D721Med (cell line): ENCODE results near the gene TOP3B.

ENCODE experiments used
- DNase-seq: peaks from one replicate; pipeline ENCODE4 v3.0.0; 2011; ENCODE audit warnings: low spot score; ENCODE audit not compliant: insufficient read length
- FAIRE-seq: peaks from 2 replicates; lab custom pipeline; 2011; peaks lifted over from hg19 to GRCh38; lab: Jason Lieb, UNC
- TF ChIP-seq, protein P1 (sequence below): IDR thresholded peaks from 2 replicates; pipeline ENCODE4 v1.5.1; 2012; ENCODE audit warnings: mild to moderate bottlenecking, control low read depth; ENCODE audit not compliant: insufficient read depth; ENCODE audit errors: missing control alignments

TOP3B gene

GRCh38 chr22:21923163-21923561 lies 59.4 kb downstream of the TOP3B start:
- FAIRE-seq (no peak), DNase-seq (no peak)
- TF ChIP-seq, protein P1, sequence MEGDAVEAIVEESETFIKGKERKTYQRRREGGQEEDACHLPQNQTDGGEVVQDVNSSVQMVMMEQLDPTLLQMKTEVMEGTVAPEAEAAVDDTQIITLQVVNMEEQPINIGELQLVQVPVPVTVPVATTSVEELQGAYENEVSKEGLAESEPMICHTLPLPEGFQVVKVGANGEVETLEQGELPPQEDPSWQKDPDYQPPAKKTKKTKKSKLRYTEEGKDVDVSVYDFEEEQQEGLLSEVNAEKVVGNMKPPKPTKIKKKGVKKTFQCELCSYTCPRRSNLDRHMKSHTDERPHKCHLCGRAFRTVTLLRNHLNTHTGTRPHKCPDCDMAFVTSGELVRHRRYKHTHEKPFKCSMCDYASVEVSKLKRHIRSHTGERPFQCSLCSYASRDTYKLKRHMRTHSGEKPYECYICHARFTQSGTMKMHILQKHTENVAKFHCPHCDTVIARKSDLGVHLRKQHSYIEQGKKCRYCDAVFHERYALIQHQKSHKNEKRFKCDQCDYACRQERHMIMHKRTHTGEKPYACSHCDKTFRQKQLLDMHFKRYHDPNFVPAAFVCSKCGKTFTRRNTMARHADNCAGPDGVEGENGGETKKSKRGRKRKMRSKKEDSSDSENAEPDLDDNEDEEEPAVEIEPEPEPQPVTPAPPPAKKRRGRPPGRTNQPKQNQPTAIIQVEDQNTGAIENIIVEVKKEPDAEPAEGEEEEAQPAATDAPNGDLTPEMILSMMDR: no peak

- no peak for FAIRE-seq
- DNase-seq: no peak
- TF ChIP-seq, protein P1: no peak
Measured at GRCh38 chr22:21922370-21923162, 60.0 kb downstream of the TOP3B start.

DNA sequence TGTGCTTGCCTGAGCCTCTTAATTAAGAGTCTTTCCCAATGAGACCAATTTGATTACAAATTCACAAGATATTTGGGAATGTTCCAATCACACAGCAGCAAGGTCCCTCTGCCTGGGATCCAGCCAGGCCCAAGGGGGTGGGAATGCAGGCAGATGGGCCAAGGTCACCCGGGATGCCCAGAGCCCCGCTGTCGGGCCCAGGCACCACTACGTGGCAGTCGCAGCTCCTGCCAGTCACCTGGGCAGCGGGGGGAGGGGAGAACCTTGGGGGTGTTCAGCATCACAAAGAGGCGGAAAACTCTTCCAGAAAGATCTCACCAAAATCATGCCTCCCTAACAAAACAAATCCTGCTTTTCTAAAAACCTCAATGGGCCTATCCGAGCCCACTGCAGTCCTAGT lies 60.9 kb downstream of the TOP3B start:
- FAIRE-seq (no peak), DNase-seq (no peak)
- TF ChIP-seq, protein P1: no peak

- FAIRE-seq (no peak), DNase-seq (no peak)
Measured at GRCh38 chr22:21921184-21921721, 61.3 kb downstream of the TOP3B start.

DNA sequence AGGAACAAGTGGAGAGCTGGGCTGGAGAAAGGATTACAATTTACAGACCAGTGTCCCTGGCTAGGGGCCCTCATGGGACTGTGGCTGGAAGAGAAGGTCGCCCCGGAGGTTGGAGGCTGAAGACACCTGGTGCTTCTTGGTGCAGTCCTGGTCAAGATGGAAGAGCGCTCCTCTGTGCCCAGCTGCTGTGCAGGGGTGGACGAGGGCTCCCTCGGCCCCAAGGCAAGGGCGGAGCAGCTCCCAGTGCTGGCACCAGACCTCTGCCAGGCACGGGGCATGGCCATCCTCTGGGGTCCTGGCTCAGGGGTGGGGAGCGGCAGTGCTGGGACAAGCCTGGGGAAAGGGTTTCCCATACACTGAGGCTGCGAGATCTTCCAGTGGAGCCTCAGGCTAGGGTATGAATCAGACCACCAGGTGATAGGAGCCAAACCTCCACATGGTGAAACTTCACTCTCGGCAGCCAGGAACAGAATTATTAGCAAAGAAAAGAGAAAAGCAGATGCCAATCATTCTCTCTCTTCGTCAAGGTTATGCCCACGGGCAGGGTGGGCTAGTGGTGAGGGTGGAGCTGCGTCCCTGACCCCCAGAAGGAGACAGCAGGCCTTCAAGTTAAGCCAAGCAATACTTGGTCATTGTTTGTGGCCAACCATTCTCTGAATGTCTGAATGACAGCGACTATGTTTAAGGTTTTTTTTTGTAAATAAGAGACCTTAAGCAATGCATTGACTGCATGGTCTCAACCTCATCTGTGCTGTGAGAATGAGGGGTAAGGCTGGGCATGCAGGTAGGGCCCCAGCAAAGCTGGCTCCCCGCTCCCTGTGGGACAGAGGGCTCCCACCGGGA lies 62.0 kb downstream of the TOP3B start:
- FAIRE-seq (no peak), DNase-seq (no peak)
- TF ChIP-seq, protein P1: no peak

More at GRCh38 chr22:21921184-21921721, 61.3 kb downstream of the TOP3B start:
- TF ChIP-seq, protein P1: no peak

GRCh38 chr22:21919526-21920307 lies 62.9 kb downstream of the TOP3B start:
- TF ChIP-seq, protein P1: no peak
- FAIRE-seq: no peak
- DNase-seq: no peak
